ENCODE measurements around the gene SORBS1.

DNA sequence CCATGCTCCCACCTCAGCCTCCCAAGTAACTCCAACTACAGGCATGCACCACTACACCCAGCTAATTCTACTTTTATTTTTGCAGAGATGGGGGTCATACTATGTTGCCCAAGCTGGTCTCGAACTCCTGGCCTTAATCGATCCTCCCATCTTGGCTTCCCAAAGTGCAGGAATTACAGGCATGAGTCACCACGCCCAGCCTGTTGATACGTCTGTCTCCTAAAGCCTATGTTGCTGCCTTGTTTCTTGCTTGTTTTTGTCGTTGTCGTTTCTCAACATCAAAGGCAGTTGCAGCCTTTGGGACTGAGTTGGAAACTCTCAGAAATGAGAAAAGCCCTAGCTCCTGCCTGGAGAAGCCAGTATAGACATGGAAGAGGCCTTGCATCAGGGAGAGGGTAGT lies 49.9 kb downstream of the SORBS1 start:
- TF ChIP-seq, protein P1, sequence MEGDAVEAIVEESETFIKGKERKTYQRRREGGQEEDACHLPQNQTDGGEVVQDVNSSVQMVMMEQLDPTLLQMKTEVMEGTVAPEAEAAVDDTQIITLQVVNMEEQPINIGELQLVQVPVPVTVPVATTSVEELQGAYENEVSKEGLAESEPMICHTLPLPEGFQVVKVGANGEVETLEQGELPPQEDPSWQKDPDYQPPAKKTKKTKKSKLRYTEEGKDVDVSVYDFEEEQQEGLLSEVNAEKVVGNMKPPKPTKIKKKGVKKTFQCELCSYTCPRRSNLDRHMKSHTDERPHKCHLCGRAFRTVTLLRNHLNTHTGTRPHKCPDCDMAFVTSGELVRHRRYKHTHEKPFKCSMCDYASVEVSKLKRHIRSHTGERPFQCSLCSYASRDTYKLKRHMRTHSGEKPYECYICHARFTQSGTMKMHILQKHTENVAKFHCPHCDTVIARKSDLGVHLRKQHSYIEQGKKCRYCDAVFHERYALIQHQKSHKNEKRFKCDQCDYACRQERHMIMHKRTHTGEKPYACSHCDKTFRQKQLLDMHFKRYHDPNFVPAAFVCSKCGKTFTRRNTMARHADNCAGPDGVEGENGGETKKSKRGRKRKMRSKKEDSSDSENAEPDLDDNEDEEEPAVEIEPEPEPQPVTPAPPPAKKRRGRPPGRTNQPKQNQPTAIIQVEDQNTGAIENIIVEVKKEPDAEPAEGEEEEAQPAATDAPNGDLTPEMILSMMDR (IDR thresholded peaks at IDR 0.05): no peak
- TF ChIP-seq POLR2A (IDR thresholded peaks at IDR 0.05): no peak

Data from testis (tissue), 2 donors.